ENCODE data around the gene KRT82.

DNA sequence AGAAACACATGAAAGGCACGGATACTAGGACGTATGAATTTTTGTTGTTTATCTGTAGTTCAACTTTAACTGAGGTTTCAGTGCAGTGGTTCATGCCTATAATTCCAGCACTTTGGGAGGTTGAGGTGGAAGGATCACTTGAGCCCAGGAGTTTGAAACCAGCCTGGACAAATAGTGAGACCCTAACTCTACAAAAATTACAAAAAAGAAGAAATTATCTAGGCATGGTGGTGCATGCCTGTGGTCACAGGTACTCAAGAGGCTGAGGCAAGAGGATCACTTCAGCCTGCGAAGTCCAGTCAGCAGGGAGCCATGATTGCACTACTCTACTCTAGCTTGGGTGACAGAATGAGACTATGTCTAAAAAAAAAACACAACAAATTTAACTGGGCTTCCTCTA lies 37.8 kb upstream of the KRT82 start:
- no peak for TF ChIP-seq POLR2A (IDR thresholded peaks at IDR 0.05)
- TF ChIP-seq, protein P1, sequence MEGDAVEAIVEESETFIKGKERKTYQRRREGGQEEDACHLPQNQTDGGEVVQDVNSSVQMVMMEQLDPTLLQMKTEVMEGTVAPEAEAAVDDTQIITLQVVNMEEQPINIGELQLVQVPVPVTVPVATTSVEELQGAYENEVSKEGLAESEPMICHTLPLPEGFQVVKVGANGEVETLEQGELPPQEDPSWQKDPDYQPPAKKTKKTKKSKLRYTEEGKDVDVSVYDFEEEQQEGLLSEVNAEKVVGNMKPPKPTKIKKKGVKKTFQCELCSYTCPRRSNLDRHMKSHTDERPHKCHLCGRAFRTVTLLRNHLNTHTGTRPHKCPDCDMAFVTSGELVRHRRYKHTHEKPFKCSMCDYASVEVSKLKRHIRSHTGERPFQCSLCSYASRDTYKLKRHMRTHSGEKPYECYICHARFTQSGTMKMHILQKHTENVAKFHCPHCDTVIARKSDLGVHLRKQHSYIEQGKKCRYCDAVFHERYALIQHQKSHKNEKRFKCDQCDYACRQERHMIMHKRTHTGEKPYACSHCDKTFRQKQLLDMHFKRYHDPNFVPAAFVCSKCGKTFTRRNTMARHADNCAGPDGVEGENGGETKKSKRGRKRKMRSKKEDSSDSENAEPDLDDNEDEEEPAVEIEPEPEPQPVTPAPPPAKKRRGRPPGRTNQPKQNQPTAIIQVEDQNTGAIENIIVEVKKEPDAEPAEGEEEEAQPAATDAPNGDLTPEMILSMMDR (IDR thresholded peaks at IDR 0.05) = no peak
